Measurements from ENCODE around the gene KRTAP5-1.
A peak's percentile ranks its signal among the peaks of the same experiment; 100 is the strongest.
"Not testable (repeated sequence)": the region's sequence is repeated elsewhere in the genome, so short reads cannot be mapped to it uniquely, and the experiment has no call there.

The KRTAP5-1 gene, protein sequence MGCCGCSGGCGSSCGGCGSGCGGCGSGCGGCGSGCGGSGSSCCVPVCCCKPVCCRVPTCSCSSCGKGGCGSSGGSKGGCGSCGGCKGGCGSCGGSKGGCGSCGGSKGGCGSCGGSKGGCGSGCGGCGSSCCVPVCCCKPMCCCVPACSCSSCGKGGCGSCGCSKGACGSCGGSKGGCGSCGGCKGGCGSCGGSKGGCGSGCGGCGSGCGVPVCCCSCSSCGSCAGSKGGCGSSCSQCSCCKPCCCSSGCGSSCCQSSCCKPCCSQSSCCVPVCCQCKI

DNA sequence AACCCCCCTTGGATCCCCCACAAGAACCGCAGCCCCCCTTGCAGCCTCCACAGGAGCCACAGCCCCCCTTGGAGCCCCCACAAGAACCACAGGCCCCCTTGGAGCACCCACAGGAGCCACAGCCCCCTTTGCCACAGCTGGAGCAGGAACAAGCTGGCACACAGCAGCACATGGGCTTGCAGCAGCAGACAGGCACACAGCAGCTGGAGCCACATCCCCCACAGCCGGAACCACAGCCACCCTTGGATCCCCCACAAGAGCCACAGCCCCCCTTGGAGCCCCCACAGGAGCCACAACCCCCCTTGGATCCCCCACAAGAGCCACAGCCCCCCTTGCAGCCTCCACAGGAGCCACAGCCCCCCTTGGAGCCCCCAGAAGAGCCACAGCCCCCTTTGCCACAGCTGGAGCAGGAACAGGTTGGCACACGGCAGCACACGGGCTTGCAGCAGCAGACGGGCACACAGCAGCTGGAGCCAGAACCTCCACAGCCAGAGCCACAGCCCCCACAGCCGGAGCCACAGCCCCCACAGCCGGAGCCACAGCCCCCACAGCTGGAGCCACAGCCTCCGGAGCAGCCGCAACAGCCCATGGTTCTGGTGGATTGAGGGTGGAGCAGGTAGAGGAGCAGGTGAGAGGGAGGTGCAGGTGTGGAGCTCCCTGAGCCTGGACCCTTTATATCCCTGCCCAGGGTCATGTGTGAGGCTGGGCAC lies at the start of gene KRTAP5-1:
TSS of gene KRTAP5-1 (minus strand) at position 623 of the 710 bp plus-strand sequence. CDS start at position 589, 34 bp downstream.
- DNase-seq = not testable (repeated sequence)

DNA sequence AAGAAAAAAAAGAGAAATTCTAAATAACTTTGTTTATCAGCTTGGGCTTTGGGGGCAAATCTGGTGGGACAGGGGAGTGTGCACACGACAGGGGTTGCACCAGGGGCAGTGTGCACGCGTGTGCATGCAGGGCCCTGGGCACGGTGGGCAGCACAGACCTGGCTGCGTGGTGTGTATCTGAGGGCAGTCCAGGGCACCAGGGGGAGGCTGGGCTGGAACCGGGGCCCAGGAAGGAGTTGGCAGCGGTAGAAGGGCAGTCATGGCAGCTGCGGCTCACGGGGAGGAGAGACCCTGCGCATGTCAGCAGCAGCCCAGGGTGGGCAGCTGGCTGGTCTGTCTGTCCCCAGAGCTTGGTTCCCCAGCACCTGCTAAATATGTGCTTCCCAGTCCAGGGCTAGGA lies 48.8 kb upstream of the KRTAP5-1 start:
- no peak for DNase-seq

DNA sequence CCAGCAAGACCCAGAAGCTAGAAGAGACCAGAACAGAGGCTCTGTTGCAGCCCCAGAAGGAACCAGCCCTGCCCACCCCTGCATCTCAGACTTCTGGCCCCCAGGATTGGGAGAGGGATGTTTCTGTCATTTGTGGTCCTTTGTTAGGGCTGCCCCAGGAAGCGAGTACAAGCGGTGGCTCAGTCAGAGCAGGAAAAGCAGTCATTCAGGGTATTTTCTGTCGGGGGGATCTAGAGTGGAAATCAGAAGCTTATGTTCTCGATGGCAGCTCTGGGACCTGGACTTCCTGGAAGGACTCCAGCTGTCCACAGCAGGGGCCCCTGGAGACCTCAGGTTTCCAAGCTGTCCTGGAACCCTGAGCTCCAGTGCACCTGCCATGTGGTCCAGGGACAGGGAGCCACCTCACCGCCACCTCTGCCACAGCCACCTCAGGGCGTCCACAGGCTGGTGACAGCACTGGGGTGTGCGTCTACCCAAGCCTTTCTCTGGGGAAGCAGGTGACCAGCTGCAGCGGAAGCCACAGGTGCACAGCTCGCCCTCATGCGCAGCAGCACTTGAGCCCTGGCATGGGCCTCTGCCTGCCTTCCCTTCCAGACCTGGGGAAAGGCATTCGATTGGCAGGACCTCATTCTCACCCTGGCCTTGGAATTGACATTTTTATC lies 47.1 kb upstream of the KRTAP5-1 start:
- no peak for DNase-seq

DNA sequence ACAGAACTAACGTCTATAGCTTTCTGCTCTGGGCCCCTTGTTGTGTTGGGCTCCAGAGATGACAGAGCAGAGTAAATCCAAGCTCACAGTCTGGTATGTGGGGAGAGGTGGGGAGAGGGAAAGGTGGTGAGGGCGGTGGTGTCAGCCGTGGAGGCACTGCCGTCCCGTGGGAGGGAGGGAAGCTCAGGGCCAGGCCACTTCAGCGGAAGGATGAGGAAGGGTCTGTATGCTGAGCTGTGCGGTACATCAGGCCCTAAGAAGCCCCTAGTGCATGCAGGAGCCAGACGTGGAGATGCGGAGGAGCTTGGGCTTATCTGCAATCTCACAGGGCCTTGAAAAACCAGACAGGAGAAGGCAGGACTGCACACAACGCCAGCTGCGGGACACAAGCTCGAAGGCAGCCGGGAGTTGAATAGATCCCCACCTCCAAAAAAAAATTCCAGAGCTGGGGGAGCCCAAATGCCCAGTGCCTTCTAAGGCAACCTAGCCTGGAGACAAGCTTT lies 46.0 kb upstream of the KRTAP5-1 start:
- DNase-seq = no peak

DNA sequence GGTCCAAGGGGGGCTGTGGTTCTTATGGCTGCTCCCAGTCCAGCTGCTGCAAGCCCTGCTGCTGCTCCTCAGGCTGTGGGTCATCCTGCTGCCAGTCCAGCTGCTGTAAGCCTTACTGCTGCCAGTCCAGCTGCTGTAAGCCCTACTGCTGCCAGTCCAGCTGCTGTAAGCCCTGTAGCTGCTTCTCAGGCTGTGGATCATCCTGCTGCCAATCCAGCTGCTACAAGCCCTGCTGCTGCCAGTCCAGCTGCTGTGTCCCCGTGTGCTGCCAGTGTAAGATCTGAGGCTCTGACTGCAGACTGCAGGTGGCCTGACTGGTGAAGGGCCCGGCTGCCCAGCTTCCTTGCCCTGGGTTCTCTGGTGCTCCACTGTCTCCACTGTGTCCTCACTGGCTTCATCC lies 45.2 kb upstream of the KRTAP5-1 start:
- no peak for DNase-seq

DNA sequence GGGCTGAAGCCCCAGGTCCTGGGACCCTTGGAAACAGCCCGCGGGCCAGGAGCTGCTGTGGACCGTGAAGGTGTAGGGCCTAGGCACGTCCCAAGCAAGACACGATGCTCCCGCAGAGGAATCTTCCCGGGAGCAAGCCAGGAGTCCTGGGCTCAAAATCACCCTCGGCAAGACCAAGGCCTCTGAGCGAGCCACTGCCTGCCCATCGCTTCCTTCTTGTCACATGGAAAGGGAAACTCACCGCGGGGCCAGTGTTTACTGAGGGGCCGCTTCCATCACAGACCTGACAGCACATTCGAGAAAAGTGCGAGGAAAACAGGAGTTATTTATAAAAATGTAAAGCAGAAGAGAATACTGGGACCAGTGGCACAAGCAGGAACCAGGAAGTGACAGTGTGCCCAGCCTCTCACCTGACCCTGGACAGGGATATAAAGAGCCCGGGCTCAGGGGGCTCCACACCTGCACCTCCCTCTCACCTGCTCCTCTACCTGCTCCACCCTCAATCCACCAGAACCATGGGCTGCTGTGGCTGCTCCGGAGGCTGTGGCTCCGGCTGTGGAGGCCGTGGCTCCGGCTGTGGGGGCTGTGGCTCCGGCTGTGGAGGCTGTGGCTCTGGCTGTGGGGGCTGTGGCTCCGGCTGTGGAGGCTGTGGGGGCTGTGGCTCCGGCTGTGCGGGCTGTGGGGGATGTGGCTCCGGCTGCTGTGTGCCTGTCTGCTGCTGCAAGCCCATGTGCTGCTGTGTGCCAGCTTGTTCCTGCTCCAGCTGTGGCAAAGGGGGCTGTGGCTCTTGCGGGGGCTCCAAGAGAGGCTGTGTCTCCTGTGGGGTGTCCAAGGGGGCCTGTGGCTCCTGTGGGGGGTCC lies 44.5 kb upstream of the KRTAP5-1 start, which contains the start of gene KRTAP5-5:
TSS of gene KRTAP5-5 (plus strand) at position 450 of the 860 bp plus-strand sequence. CDS start at position 516, 66 bp downstream.
- no peak for DNase-seq

DNA sequence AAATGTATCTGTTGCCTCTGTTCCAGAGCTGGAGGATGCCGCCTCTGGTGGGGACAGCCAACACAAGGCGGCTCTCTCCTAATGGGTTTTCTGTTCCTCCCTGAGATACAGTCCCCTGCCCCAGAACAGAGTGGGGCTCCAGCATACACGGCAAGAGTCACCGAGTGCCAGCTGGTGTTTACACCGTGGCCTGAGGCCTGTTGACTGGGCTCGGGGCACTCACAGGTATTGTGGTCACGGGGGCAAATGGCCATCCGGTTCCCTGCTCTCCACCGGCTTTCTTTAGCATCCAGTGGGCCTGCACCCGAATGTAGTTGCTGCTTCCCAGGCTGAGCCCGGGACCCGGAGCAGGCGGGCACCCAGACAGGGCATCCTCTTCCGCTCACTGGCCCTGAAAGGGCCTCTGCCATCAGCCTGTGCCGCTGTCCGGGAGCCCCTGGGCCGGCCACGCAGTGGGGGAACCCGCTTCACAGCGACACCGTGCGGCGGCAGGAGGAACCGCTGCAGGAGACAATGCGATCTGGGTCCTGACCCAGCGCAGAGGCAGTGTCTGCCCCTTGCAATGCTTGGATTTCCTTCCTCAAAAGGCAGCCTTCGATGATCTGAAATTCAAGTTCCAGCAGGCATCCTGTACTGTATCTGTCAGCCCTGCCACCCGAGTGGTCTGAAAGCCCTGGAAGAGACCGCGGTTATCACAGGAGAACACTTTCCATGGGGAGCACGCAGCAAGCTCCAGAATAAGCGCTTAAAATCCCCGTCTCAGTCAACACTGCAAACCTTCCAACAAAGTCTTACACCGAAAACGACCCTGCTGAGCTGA lies 43.6 kb upstream of the KRTAP5-1 start:
- DNase-seq = peak; percentile 7

DNA sequence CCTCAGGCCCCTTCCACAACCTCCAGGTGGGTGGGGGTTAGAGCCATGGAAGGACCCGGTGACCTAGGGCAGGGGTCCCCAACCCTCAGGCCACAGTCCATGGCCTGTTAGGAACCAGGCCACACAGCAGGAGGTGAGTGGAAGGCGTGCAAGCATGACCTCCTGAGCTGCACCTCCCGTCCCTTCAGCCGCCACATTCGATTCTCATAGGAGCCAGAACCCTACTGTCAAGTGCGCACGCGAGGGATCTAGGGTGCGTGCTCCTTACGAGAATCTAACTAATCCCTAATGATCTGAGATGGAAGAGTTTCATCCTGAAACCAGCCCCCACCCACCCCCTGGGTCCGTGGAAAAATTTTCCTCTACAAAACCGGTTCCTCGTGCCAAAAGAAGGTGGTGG lies 40.5 kb upstream of the KRTAP5-1 start:
- no peak for DNase-seq

DNA sequence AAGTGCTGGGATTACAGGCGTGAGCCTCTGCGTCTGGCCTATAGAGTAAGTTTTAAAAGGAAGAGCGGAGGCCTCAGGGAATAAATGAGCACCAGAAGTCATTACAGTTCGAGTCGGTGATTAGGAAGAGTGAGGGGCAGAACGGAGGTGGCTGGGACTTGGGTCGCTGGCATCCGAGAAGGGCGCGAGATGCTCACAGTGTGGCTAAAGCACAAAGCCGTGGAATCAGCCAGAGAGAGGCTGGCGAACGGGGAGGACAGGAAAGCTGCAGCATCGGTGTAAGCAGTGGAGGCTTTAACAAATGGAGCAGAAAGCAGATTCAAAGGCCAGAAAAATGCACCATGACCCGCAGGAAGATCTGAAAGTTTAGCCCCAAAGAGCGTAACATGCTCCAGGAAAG lies 39.5 kb upstream of the KRTAP5-1 start:
- DNase-seq = no peak

DNA sequence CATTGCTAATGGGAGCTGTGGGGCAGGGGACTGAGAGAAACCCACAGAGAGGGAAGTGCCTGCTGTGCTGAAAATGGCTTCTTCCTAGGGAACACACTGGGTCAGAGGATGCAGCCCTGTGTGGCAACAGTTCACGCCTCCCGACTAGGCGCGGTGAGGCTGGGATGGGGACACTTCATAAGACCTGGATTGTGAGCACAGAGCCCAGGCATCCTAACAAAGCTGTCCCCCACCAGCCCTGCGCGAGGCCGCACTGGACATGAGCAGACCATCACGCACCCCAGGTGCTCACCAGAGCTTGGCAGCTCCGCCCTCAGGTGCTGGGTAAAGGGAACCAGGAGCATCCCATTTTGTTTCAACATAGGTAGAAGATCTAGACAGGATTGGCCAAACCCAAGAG lies 38.6 kb upstream of the KRTAP5-1 start:
- DNase-seq = no peak

DNA sequence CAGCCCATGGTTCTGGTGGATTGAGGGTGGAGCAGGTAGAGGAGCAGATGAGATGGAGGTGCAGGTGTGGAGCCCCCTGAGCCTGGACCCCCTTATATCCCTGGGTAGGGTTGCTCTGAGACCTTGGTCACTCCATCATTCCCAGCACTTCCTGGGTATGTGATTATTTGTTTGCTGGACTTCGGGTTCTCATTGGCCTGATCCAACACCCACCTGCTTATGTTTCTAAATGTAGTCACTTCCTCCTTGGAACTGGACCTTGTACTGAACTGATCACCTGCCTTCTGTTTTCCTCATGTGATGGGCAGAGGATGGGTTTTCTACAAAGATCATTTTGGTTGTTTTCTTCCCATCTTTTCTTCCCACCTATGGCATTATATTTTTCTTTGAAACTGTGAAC lies 37.0 kb upstream of the KRTAP5-1 start, which contains the start of gene KRTAP5-4:
TSS of gene KRTAP5-4 (minus strand) at position 53 of the 400 bp plus-strand sequence. CDS start at position 8, 45 bp downstream.
- no peak for DNase-seq

DNA sequence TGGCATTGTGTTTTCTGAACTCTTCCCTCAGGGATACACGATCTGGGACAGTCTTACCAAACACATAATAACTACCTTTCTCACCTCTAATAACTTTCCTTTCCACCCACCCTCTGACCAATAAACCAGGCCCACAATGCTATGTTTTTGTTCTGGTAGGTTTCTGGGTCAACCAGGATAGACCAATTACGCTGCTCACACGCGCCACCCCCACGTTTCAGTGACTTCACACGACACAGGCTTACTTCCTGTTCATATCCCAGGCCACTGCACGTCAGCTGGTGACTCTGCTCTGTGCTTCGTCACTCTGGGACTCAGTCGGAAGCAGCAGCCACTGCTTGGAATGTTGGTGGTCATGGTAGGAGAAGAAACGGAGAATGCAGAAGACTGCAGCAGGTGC lies 34.4 kb upstream of the KRTAP5-1 start:
- no peak for DNase-seq

DNA sequence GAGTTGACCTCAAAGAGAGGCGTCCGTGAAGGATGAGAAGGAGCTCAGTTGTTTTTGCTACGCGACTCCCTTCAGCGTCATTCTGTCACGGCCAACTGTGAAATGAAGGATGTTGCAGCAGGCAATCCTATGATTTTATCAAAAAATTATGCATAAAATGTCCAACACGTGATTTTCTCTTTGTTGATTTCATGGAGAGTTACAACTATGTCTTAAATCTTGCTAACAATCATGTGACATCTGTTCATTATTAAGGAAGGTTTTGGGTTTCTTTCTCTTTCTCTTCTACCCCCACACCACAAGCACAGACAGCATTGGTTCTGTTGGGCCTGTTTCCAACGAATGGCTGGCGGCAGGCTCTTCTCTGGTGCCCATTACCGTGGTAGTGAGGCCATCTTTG lies 33.1 kb upstream of the KRTAP5-1 start:
- DNase-seq = no peak

DNA sequence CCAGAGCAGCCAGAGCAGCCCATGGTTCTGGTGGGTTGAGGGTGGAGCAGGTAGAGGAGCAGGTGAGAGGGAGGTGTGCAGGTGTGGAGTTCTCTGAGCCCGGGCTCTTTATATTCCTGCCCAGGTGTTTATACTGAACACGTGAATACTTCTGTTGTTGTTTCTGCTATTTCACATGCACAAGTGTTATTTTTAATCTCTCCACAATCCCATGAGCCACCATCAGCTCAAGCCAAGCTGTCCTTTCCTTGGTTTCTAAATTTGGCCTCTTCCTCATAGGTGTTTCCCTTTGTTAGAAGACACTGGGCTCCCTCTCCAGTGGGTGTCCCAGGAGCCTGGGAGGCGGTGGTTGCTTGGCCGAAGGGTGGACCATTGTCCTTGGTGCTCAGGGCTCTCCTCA lies 23.3 kb upstream of the KRTAP5-1 start, which contains the start of gene KRTAP5-3:
TSS of gene KRTAP5-3 (minus strand) at position 101 of the 400 bp plus-strand sequence. CDS start at position 23, 78 bp downstream.
- DNase-seq = no peak

DNA sequence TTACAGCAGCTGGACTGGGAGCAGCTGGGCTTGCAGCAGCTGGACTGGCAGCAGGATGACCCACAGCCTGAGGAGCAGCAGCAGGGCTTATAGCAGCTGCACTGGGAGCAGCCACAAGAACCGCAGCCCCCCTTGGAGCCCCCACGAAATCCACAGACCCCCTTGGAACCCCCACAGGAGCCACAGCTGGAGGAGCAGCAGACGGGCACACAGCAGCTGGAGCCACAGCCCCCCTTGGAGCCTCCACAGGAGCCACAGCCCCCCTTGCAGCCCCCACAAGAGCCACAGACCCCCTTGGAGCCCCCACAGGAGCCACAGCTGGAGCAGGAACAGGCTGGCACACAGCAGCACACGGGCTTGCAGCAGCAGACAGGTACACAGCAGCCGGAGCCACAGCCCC lies 22.8 kb upstream of the KRTAP5-1 start:
- DNase-seq = not testable (repeated sequence)

DNA sequence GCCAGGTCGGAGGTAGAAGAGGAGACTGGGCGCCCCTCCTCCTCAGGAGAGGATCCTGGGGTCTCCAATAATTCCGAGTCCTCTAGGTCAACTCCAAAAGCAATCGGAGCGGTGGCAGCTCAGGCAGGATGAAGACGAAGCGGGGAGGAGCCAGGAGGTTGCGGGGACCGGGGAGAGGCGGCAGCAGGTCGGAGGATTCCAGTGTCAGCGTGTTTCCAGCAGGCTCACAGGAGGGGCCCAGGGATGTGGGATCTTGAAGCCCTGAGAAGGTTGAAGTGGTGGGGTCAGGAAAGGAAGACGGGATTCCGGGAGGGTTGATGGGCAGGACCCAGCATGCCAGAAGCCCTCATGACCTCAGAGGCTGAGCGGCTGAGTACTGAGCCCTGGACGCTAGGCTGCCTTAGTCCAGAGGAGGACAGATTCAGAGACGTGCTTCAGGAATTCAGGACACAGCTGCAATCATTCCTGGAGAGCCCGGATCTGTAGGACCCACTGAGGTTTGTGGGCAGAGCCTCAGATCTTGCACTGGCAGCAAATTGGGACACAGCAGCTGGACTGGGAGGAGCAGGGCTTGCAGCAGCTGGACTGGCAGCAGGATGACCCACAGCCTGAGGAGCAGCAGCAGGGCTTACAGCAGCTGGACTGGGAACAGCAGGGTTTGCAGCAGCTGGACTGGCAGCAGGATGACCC lies 22.2 kb upstream of the KRTAP5-1 start:
- DNase-seq = not testable (repeated sequence)

DNA sequence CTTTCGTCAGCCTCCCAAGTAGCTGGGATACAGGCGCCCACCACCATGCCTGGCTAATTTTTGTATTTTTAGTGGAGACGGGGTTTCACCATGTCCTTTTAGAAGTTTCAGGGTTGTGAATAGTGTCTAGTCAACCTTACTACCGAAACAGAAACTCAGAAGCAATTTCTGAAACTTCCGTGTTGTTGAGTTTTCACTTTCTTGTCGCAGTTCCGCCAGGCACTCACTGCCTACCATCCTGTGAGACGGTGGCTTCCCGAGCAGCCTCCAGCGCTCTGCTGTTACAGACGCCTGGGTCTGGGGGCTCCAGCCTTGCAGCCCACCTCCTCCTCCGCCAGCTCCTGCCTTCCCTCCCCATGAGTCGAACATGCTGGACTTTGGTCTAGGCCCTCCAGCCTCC lies 20.8 kb upstream of the KRTAP5-1 start:
- DNase-seq = peak; percentile 69

DNA sequence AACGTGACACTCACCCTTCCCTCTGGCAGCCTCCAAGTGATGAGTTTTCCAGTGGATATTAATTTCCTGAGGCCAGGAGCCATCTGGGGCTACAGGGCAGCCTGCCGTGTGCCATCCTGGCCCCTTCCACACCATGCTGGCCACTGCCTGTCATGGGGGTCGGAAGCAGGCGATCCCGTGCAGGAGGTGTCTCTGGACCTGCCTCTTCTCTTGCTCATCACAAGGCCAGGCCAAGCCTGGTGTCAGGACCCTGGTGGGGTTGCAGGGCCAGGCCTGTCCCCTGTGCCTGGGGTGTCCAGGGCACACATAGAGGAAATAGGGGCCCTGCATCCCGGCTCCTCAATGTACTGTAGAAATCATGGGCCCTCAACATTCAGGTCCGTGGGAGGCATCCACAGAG lies 19.6 kb upstream of the KRTAP5-1 start:
- DNase-seq = no peak

DNA sequence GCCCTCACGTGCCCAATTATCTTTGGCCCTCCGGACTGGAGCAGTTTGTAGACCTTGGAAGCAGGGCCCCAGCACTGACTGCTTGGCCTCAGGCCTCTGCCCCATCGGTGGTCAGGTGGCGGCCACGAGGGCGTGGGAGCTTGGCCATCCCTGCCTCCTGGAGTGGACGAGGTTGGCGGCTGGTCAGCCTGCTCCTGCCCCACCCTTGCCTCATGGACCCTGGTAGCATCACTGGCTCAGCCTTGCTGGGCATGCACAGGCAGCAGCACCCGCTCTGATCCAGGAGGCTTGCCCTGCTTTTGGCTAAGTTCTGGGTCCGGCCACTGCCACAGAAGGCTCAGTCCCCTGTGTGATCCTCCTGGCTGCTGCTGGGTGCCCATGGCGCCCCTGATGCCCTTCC lies 19.1 kb upstream of the KRTAP5-1 start:
- no peak for DNase-seq

DNA sequence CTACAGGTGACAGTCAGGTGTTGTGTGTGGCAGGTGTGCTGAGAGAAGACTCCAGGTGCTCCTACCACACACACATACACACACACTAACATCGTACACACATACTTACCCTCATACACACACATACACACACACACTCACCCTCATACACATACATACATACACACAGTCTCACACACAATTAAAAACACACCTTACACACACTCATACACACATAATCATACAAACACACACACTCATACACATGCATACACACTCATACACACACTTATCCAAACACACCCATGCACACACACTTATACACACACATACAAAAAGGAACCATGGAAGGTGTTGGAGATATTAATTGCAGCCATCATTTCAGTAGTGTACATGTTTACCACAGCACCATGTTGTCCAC lies 18.5 kb upstream of the KRTAP5-1 start:
- DNase-seq = no peak

DNA sequence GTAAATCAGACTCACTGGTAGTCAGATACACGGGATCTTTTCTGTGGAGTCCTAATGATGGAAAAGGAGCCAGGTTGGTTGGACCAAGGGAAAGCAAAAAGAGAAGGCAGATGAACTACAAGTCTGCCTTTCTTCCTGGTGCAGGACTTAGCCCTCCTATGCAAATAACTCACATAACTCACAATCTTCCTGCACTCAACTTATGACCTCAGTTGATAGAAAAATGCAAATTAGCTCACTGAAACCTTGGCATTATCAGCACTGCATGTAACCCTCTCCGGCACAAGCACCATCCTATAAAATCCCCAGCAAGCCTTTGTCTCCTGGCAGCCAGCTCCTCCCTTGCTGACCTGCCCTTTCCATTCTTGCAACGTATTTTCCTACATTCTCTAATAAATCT lies 16.6 kb upstream of the KRTAP5-1 start:
- DNase-seq = not testable (repeated sequence)

Measured in MV-4-11 (cell line).